Renal cortex interstitium (tissue), 11 donors: ENCODE measurements around the gene MACROD2. TPM values are rescaled to one million over a fixed set of nuclear protein-coding genes. Genes with fewer than 3 reads are reported as not detected.
A peak's percentile ranks its signal among the peaks of the same experiment; 100 is the strongest.

Source experiments
- DNase-seq, 11 donors: peaks; one replicate each; pipeline ENCODE4 v3.0.0-alpha.2; 2013; ENCODE audit warnings: low read depth in 9 of 11, low spot score in 4 of 11; ENCODE audit errors: extremely low read depth in 1 of 11
- polyA plus RNA-seq, 3 donors: library from polyadenylated mRNA; unstranded; fragments of 120-200 nt; gene quantifications; one replicate each; pipeline ENCODE4 v1.2.1, GENCODE V29; 2013; ENCODE audit not compliant: insufficient read length in 3 of 3

MACROD2 gene
- polyA plus RNA-seq, 3 donors, result 12.2 to 14.6 (median 14.0) TPM

DNA sequence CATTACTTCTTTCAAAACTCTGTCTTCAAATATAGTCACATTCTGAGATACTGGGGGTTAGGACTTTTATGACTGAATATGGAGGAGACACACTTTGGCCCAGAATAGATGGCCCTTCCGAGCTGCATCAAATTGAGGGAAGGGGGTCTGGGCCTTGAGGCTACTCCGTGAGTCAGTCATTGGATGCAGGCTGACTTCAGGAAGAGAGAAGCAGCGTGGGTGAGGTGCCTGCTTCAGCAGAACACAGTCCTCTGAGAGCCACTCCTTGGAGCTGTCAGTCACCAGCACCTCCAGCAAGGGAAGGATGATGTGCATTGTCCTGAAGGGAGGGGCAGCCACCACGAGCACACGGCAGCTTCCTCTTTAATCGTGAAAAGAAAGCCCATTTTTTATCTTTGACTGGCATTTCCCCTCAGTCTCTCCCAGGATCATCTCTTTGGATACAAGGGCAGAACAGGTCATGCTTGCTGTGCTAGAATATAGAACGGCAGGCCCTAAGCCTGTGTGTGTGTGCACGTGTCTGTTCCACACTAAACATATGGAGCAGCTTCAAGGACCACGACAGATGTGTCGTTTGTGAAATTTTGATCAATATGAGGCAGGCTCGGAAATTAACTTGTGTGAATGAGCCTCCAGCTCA is 1856.4 kb downstream of the MACROD2 start:
- no peak for DNase-seq

DNA sequence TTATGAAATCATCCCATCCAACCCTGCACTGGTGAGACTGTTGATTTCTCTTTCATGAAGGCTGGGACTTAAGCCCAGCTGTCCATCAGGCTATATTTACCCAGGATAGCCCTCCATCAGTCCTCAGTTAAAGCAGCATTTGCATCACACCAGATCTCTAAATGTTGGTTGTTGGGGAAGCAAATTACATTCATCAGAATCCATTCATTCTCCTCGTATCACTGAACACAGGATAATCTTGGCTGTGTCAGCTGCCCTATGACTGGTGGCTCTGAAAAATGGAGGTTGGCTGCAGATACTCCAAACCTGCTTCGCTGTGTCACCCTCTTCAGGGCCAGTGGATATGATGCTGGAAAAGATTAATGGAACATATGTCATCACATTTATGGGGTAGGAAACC is 1859.6 kb downstream of the MACROD2 start:
- no peak for DNase-seq

DNA sequence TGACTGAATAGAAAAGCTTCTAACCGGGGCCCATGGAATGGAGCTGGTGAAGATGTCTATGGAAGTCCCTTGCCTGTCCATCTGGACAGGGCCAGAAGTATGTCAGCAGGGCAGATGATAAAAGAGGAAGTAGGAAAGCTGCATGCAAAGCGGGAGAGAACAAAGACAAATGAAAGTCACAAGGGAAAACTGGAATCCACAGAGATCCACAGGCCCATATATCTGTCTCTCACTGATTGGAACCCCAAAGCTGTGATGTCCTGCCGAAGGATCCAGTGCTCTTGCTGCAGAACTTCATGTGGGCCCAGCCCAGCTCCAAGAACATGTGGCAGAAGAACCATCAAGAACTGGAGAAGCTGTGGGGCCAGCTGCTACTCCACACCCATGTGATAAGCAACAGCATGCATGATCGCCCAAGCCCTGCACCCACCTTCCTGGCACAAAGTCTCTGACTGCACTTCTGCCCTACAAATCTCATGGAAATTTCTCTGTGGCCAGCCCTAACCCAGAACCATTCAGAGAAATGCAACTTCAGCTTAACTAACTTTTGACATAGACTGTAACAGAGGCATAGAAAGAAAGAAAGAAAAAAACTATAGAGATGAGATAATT is 1862.0 kb downstream of the MACROD2 start:
- no peak for DNase-seq

DNA sequence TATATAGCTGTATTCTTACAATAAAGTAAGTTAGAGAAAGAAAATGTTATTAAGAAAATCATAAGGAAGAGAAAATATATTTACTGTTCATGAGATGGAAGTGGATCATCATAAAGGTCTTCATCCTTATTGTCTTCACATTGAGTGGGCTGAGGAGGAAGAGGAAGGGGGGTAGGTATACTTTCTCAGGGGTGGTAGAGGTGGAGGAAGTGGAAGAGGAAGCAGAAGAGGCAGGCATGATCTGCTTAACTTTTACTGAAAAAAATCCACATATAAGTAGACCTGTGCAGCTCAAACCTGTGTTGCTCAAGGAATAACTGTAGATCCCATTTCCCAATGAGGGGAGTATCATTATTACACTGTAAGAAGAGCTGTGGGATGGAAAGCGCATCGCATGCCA is 1863.7 kb downstream of the MACROD2 start:
- DNase-seq, result no peak

- DNase-seq, result no peak
Observed at GRCh38 chr20:15860850-15861249, 1865.5 kb downstream of the MACROD2 start.

DNA sequence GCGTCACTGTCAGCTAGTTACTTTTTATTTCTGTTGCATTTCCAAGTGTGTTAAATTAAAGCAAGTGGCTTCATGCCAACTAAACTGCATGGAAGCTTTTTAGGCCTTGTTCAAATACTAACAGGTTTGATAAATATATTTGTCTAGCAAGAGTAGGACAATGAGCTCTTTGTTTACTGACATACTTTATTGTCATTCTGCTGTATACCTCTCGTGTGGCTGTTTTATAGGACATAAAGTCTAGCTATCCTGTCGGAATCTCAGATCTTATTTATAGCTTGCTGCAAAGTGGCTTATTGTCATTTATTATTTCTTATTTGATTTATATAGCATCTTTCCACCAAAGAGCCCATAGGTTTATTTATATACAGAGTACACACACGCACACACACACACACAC is 1866.9 kb downstream of the MACROD2 start:
- no peak for DNase-seq

DNA sequence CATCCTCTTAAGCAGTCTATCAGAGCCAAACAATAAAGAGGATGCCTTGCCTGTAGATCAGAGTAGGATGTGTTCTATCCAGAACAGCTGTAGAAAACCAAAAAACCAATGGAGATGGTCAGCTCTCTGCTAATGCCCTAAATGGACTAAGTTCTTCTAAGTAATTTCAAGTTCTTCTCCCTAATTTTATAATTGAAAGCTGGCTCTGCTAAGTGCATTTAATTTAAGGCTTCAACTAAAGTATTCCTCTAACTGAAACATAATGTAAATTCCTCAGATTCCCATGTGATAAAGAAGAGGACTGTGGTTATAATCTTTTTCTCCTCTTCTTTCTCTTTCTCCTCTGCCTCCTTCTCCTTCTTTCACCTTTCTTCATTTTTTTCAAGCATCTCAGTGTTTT is 1868.4 kb downstream of the MACROD2 start:
- no peak for DNase-seq

DNA sequence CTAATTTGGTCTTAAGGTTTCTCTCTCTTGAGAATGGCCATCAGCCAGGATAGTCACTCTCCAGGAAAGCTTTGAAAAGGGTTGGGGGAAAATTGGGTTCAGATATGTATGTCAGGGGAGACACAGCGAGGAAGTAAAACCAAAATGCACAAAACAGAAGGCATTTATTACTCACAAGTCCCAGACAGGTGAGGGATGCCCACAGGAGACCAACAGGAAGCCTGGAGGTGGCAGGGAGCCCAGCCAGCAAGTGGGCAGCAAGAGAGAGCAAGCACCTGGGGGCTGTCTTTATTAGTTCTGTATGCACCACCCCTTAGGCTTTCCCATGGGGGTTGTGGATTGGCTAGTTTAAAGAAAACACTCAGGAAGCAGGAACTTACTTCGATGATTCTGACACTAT is 1870.2 kb downstream of the MACROD2 start:
- DNase-seq, result no peak

DNA sequence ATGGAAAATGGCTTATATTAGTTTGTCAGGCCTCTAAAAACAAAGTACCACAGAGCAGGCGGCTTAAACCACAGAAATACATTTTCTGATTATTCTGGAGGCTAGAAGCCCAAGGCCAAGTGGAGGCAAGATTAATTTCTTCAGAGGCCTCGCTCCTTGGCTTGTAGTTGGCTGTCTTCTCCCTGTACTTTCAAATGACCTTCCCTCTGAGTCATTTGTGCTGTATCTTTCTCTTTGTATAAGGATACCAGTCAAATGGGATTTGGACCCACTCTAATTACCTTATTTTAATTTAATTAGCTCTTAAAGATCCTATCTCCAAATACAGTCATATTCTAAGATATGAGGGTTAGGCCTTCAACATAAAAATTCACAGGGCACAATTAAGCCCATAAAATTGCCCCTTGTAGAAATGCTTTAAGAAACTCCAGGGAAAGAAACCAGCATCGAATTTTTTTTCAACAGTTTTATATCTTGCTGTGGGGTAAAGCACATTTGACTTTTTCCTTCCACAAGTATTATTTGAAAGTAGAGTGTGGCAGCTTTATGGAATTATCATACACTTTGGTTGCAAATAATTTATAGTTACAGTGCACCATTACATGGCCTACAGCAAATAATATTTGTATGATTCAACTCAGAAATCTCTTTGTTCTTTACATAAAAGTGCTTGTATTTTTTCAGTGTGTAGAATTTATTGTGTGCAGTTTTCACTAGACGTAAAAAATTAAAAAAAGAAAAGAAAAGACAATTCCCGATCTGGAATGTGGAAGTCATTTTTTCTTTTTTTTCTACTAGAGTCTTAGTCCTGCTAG is 1871.8 kb downstream of the MACROD2 start:
- peak in 9 of 11 donors; percentile 10 to 63 (median 39) for DNase-seq

DNA sequence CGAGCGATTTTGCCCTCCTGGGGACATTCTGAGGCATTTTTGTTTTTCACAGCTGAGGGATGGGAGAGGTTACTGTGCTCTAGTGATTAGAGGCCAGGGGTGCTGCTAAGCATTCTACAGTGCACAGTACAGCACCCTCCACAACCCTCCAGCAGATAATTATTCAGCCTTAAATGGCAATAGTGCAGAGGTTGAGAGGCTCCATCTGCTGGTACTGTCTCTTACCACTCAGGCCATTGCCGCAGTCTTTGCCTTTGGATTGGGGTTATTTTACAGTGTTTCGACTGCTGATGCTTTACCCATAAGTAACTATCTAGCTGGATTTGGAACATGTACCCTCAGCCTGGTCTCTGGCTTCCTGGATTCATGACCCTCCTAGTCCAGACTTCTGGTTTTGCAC is 1872.6 kb downstream of the MACROD2 start:
- peak in 4 of 11 donors; percentile 3 to 24 (median 13) for DNase-seq

DNA sequence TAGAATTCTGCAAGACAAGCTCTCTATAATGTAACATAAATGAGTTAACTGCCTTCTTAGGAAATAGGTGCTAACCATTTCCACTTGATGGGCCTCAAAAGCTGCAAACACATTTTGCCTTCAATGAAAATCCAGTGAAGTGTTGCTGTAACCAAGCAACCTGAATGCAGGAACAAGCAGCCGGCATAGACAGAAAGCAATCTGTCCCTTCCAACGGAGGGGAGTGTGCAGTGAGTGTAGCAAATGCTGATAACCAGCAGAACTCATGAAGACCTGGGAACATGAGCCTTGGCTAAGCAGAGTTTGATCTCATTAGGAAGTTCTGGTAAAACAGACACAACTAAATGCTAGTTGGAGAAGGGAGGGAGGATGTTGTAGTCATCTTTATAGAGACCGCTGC is 1880.1 kb downstream of the MACROD2 start:
- peak in 10 of 11 donors; percentile 26 to 73 (median 56) for DNase-seq

DNA sequence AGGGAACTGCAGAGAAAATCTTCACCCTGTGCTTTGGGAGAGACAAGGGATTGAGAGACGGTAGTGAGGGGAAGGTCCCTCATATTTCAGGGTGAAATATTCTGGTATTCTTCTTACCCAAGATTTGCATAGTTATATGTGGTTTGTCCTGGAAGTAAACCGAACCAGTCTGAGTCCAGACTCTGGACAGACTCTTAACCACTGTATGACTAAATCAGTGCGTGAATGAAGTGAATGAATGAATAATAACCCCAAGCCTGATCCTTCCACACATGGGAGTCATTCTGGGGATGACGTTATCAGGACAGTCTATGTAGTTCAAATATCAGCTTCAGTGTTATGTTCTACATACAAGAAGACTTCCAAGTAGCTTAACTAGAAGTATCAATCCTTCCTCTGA is 1887.2 kb downstream of the MACROD2 start:
- no peak for DNase-seq

GRCh38 chr20:15886250-15886649 is 1890.9 kb downstream of the MACROD2 start:
- no peak for DNase-seq

DNA sequence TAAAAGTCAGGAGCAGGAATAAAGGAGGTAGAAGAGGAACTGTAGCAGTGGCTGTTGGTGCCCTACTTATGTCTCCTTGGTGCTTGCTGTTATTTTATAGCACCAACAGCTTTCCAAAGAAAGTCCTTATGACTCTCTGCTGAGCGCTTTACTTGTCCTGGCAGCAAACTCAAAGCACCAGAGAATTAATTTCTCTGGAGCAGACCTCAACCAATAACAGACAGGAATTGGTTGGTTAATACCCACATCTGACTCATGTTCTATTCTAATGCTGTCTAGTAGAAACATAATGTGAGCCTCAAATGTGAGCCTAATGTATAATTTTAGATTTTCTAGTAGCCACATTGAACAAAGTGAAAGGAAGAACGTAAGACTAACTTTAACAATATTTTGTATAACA is 1892.1 kb downstream of the MACROD2 start:
- no peak for DNase-seq

GRCh38 chr20:15889061-15889460 is 1893.7 kb downstream of the MACROD2 start:
- DNase-seq, result no peak

GRCh38 chr20:15889514-15890256 is 1894.4 kb downstream of the MACROD2 start:
- DNase-seq, result no peak

DNA sequence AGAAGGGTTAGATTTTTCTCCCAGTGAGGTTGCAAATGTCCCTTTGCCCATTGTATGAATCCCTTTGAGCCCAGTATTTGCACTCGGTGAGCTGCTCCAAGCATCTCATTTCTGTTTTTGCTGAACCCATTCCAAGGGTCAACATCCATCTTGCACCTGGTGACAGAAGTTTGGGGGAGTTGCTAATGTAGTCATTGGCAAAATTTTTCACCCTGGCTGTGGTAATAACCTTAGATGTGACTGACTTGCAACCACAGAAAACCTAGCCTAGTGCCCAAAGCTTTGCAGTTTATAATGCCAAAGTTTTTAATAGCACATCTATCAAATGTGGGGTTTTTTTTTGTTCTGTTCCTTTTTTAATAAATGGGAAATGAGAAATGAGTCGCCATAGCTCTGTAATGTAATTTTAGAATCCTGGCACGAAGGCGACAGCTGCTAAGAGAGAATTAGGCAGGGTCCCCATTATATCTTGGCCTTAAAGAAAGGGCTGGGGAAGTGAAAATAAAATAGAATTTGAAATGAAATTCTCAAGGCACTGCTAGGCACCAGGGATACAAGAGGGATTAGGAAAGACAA is 1895.2 kb downstream of the MACROD2 start:
- no peak for DNase-seq

DNA sequence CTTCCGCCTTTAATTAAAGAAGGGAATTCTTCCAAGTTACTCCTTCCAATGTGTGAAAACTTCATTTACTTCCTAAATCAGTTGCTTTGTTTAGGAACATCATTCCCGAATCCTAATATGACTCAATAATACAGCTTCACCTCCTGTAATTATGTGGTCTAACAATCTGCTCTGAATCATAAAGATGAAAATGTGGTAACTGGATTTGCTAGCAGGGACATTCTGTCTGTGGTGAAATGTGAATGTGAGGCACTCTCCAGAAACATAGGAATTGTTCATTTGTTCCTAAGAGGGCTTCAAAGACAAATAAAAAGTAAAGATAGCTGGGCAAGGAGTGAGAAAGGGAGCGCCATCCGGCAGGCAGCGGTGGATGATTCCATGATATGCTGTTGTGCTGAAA is 1899.8 kb downstream of the MACROD2 start:
- no peak for DNase-seq

- DNase-seq, result no peak
Observed at GRCh38 chr20:15895560-15896084, 1900.3 kb downstream of the MACROD2 start.
